Endometrium (tissue), 2 donors: Measurements from ENCODE around the gene CD58.

Experiments
- FAIRE-seq: peaks from 2 replicates; lab custom pipeline; 2012; peaks lifted over from hg19 to GRCh38; lab: Jason Lieb, UNC
- donor health status: control.
- donor health status: control.

The CD58 gene

DNA sequence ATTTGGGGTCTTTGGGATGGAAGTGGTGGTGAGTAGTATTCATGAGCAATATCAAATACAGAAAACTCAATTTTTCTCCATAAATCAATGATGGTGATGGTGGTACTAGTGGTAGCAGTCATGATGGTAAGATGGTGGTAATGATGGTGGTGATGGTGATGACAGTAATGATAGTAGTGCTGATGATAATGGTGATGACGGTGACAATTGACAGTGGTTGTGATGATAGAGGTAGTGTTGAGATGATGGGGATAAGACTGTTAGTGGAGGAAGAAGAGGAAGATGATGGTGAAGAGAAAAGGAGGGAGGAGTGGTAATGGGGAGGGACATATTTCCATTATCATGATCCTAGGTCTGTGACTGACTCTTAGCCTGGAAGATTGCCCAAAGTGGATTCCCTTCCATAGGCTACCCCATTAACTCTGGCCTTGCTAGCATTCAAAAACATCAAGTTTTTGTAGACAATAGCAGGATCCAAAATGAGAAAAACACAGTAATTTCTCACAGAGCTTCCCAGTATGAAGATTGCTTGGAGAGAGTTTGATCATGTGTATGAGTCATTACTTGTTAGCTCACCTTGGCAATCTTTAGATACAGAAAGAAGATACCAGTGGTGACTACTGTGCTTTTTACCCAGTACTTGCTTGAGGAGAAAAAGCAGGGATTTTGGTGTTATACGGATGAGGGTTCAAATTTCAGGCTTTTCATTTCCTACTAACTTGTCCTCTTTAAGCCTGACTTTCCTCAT, 103.8 kb downstream of the CD58 start:
- no peak for FAIRE-seq

DNA sequence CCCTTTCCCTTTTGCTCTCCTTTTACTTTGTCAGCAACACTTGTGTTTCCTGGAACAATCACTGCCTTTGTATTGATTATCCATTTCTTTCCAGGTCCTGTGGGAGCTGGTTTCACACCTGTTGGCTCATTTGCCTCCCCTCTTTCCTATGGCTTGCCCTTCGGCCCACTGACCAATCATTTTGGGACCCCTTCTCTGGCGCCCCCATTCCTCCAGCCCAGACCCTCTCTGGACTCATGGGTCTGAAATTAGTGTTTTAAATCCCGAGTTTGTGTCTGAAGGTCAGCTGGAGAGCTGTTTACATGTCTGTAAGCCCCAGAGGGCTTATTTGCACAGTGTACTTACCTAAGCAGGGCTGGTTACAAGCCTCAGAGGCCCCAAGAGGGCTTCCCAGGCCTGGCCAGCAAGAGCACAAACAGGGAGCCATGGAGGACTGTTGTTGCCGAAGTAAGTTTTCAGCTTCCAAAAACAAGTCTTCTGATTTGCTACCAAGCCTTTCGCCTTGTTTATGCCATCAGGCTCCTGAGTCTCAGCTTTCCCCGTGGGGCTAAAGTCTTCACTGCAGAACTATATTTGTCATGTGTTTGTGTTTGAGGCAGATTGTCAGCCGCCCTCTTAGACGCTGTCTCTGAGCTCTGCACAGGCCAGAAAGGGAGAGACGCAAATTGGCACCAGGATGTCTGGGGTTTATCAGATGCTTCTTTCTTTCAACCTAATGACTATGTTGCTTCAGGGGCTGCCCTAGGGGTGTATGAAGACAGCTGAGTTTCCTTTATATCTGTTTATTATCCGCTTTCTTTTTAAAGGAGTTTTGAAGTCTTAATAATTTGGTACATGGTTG, 104.8 kb downstream of the CD58 start:
- no peak for FAIRE-seq

DNA sequence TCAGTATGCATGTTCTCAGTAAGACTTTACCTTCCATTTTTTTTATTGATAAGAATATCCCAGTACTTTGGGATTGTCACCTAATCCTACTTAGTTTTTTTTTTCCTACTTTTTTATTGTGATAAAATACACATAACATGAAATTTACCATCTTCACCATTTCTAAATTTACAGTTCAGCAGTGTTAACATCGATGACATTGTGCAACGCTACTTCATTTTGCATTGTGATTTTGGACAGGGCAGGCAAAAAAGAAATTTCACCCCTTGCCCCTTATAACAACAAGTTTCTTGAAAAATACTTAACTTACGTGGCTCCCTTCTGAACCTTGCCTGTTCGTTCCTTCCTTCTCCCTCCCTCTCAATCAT, 105.4 kb downstream of the CD58 start:
- no peak for FAIRE-seq
